Subcutaneous adipose tissue (tissue), 4 donors: Measurements from ENCODE around the gene BCL2. TPM values are rescaled to one million over a fixed set of nuclear protein-coding genes. Genes with fewer than 3 reads are reported as not detected.

Experiments
- total RNA-seq, 4 donors: library from RNA; depleted of rRNA; stranded (reverse); fragments of >200 nt; gene quantifications; one replicate each; pipeline ENCODE4 v1.1.0, GENCODE V29; 2016
- TF ChIP-seq, protein P1 (sequence below): fragments of 450-650 bp; IDR thresholded peaks from one replicate; pipeline ENCODE4 v1.5.1; 2016; ENCODE audit warnings: low read depth, mild to moderate bottlenecking, control low read depth, antibody characterized with exemption, moderate library complexity

Gene BCL2
- total RNA-seq, 4 donors from 2014 or later: 50.3 to 82.5 (median 55.9) TPM

DNA sequence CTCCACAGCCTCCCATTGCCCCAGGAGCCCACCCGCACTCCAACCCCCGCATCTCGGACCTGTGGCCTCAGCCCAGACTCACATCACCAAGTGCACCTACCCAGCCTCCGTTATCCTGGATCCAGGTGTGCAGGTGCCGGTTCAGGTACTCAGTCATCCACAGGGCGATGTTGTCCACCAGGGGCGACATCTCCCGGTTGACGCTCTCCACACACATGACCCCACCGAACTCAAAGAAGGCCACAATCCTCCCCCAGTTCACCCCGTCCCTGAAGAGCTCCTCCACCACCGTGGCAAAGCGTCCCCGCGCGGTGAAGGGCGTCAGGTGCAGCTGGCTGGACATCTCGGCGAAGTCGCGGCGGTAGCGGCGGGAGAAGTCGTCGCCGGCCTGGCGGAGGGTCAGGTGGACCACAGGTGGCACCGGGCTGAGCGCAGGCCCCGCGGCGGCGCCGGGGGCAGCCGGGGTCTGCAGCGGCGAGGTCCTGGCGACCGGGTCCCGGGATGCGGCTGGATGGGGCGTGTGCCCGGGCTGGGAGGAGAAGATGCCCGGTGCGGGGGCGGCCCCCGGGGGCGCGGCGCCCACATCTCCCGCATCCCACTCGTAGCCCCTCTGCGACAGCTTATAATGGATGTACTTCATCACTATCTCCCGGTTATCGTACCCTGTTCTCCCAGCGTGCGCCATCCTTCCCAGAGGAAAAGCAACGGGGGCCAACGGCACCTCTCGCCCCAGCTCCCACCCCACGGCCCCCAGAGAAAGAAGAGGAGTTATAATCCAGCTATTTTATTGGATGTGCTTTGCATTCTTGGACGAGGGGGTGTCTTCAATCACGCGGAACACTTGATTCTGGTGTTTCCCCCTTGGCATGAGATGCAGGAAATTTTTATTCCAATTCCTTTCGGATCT lies 1.3 kb downstream of the BCL2 start:
- TF ChIP-seq, protein P1, sequence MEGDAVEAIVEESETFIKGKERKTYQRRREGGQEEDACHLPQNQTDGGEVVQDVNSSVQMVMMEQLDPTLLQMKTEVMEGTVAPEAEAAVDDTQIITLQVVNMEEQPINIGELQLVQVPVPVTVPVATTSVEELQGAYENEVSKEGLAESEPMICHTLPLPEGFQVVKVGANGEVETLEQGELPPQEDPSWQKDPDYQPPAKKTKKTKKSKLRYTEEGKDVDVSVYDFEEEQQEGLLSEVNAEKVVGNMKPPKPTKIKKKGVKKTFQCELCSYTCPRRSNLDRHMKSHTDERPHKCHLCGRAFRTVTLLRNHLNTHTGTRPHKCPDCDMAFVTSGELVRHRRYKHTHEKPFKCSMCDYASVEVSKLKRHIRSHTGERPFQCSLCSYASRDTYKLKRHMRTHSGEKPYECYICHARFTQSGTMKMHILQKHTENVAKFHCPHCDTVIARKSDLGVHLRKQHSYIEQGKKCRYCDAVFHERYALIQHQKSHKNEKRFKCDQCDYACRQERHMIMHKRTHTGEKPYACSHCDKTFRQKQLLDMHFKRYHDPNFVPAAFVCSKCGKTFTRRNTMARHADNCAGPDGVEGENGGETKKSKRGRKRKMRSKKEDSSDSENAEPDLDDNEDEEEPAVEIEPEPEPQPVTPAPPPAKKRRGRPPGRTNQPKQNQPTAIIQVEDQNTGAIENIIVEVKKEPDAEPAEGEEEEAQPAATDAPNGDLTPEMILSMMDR: no peak

DNA sequence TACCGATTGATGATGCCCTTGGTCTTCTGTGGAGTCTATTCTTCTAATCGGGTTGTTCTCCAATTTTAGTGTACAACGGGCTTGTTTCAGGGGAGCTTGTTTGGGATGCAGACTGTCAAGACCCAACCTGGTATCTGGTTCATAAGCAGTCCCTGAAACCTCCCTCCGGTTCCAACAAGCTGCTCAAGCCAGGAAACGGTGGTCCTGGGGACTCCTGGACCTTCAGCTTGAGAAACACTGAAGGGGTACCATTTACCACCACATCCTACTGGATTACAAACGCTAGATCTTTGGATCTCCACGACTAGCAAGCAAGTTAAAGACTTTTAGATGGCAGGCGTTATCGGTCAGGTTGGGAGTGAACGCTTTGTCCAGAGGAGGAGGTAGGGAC lies 2.0 kb downstream of the BCL2 start:
- TF ChIP-seq, protein P1: no peak

DNA sequence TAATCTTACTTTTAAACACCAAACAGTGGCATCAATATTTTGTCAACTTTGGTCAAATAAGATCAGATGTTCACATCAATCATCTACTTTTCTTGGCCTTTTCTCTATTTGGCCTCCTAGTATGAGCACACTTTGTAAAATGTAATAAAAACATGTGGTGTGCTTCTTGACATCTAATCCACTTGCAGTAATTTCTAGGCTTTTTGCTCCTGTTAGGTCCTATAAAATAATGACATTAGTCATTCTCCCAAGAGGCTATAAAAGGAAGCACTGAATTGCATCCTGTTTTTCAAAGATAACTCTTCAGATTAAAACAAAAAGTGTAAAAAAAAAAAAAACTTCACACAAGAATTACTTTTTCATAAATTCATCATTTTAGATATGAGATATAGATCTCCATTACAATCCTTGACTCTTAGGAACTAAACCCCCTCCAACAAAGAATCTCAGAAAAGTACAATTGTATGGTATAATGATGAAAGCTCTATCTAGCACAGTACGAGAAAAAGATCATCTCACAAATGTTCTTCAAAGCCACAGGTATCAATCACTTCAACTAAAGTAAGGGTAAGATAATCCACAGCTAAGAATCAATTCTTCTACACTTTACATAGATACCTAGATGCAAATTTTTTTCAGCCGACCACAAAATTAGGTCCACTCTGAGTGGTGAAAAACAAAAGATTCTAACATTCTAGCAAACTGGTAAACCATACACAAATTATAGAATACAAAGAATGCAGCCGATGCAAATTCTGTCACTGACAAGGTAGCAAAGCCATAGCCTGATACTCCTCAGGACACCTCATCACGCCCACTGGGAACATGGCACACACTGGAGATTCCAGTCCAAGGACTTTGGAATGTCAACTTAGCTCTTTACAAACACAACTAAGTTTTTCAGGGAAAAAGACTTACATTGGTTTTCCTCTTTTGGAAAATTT lies 2.7 kb downstream of the BCL2 start:
- TF ChIP-seq, protein P1: no peak

- TF ChIP-seq, protein P1: no peak
Observed at GRCh38 chr18:63315876-63316275, 3.7 kb downstream of the BCL2 start.

- TF ChIP-seq, protein P1: no peak
Observed at GRCh38 chr18:63315131-63315662, 4.4 kb downstream of the BCL2 start.

DNA sequence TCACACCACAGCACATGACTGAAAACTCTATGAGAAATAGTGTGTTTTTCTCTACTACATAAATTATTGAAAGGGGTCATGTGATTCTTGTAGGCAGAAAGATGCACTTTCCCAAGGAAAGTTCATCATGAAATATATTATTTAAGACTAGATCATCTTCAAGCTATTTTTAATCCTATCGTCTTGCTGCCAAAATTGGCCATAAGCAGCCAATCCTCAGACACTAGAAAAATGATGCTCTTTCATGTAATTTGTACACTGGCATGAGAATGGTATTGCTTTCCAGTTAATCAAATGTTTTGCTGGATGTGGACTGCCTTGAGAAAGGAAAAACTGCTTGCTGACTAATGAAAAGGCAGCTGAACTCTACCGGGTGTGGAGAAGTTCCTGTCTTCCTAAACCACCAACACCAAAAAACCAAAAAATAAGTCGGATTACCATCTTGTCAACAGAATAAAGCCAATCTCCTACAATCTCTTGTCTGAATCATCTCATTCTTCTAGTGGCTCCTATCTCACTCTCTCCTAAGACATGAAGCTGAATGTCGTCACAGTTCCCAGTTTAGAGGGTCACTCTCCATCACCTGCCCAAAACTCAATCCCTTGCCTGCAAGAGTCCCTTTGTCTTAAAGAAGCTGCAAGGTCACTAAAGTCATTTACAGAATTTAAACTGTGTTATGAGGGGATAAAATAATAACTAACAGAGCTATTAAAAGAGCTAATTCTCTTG lies 5.3 kb downstream of the BCL2 start:
- TF ChIP-seq, protein P1: no peak
